Kidney tubule cell (primary cell): Measurements from ENCODE around the gene NRXN3.
A peak's percentile ranks its signal among the peaks of the same experiment; 100 is the strongest.
"Not testable (repeated sequence)": the region's sequence is repeated elsewhere in the genome, so short reads cannot be mapped to it uniquely, and the experiment has no call there.

Experiments
- DNase-seq: peaks from one replicate; pipeline ENCODE4 v3.0.0-alpha.2; 2018; ENCODE audit warnings: low spot score

The NRXN3 gene

DNA sequence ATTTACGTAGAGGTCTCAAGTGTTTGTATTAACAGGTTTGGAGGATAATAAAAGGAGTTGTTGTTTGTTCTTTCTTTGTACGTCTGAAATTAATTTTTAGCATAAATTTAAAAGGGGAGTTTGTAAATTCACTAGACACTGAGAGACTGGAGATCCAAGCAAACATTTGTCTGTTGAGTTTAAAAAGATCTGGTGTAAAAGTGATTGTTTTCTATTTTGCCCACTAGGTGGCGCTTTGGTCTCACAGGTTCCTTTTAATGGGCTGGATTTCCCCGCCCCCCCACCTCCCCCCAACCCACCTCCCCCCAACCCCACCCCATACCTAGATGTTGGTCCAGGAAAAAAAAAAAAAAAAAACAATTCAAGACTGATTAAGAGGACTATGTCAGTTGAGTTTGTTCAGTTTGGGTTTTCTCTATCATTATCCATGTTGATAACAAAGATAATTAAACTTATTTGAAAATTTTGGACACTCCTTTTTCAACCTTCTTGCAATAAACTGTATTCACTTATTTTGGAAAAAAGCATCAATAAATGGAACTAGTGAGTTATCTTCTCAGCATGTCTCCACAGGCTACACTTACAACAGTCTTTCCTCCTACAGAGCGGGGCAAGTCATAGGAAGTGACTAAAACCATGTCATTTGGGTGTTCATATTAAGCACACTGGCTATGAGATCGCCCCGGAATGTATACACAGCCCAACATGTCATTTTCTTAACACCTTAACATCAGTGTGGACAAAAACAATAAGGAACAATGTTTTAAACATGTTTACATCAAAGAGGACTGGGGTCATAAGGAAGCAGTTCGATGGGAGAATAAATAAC lies 841.1 kb downstream of the NRXN3 start:
- DNase-seq, result peak; percentile 81

DNA sequence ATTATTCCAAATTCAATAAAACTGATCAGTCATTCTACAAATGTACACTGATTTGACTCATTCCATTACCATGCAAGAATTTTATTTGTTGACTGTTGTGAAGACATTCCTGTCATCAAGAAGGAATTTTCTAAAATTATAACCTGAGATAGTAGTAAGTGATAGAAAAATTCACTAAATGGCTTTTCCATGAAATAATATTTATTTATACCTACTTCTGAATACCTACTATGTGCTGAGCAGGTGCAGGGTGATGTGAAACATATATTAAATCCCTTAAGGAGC lies 841.7 kb downstream of the NRXN3 start:
- DNase-seq, result no peak

GRCh38 chr14:79016828-79017505 lies 846.8 kb downstream of the NRXN3 start:
- peak; percentile 91 for DNase-seq

GRCh38 chr14:79017561-79017960 lies 847.4 kb downstream of the NRXN3 start:
- no peak for DNase-seq

GRCh38 chr14:79018836-79019235 lies 848.7 kb downstream of the NRXN3 start:
- DNase-seq, result peak; percentile 66

DNA sequence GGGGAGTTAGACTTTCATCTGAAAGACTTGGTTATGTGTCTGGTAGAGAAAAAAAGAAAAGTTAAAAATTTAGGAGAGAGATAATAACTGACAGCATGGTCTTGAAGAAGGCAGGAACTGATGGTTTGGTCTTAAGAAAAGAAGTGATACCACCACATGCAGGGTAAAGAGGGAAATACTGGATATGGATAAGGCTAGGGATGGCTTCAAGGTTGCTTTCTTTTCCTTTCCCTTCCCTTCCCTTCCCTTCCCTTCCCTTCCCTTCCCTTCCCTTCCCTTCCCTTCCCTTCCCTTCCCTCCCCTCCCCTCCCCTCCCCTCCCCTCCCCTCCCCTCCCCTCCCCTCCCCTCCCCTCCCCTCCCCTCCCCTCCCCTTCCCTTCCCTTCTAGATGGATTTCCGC lies 849.7 kb downstream of the NRXN3 start:
- DNase-seq, result not testable (repeated sequence)

- no peak for DNase-seq
These were observed 851.6 kb downstream of the NRXN3 start for GRCh38 chr14:79021766-79022165.

DNA sequence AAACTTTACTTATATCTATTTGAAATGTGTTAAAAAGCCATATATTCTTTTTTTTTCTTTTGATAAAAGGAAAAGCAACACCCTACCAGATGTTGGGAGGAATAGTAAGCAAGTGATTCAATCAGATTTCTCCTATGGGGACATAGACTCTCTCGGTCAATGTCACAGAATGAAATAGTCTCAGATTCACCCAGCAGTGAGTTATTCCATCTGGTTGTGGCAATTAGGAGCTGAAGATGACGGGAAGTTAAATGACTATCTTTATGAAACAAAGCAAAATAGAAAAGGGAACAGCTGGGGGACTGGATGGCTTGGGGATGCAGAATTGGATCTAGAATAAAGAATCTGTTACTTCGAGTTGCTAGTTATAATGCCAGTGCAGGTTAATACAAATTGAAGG lies 857.0 kb downstream of the NRXN3 start:
- no peak for DNase-seq

DNA sequence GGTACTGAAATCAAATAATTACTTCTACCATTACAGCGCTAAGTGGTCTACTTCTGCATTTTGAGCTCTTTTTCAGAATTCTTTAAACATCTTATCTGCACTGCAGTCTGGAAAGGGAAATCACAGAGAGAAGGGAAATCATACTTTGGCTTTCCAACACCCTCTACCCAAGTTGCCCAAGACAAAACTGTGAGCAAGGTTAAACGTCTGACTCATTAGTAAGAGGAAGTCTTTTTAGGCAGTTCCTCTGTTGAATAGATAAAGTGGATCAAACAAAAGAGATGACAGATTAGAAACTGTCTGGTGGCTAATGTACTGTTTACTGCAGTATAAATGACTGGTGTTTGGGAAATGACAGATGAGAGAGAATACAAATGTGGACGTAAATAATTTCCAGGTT lies 858.1 kb downstream of the NRXN3 start:
- no peak for DNase-seq

DNA sequence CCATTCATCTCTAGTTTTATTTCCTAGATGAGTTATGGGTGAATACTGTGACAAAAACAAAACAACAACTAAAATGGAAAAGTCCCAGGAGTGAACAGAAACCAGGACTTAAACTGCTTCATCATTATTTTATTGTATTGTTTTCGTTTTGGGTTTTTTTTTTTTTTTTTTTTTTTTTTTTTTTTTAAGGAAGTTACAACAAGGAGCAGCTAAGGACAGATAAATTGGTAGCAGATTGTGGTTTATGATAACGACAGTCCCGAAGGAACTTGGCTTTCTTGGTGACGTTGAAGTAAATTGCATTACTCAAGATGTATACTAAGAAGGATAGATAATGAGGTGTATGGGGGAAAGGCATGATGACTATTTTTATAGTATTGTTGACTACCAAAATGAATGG lies 866.3 kb downstream of the NRXN3 start:
- DNase-seq, result no peak

GRCh38 chr14:79037106-79037505 lies 866.9 kb downstream of the NRXN3 start:
- DNase-seq, result no peak

DNA sequence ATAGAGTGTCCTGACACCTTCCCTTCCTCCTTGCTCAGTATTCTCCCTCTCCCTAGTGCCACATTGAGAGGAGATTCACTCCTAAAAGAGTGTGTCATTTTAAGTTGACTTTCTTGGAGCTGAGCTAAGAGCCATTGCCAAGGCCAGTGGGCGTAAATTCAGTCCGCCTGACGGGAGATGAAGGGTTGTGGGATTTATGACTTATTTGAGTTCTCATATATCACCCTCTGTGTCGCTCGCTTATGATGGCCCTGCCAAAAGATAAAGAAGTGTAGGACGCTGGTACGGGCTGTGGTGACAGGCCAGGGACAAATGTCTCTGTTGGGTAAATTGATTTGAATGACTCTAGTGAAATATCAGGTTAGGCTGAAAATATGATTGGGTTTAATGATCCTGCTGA lies 867.4 kb downstream of the NRXN3 start:
- no peak for DNase-seq

DNA sequence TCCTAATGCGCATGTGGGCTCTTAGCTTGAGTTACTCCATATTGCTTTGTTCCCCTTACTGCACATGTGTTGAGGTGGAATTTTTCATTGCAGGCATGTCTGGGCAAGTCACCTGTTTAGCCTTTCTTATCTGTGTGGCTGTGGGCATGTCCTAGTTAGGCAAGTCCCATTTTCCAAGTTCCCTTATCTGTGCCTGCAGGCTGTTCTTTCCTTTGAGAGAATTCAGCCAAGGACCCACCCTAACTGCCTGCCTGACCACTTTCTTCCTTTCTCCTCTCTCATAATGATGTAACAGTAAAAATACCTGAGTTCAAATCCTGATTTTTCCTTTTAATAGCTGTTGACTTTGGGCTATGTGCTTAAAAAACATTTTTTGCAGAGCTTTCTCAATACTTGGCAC lies 870.6 kb downstream of the NRXN3 start:
- DNase-seq, result no peak

GRCh38 chr14:79043194-79043889 lies 873.2 kb downstream of the NRXN3 start:
- DNase-seq, result no peak

- DNase-seq, result peak; percentile 93
These were observed 874.9 kb downstream of the NRXN3 start for GRCh38 chr14:79044894-79045624.

GRCh38 chr14:79050787-79051727 lies 880.9 kb downstream of the NRXN3 start:
- peak; percentile 10 for DNase-seq

- no peak for DNase-seq
These were observed 881.6 kb downstream of the NRXN3 start for GRCh38 chr14:79051742-79052141.

GRCh38 chr14:79056879-79057278 lies 886.7 kb downstream of the NRXN3 start:
- no peak for DNase-seq

DNA sequence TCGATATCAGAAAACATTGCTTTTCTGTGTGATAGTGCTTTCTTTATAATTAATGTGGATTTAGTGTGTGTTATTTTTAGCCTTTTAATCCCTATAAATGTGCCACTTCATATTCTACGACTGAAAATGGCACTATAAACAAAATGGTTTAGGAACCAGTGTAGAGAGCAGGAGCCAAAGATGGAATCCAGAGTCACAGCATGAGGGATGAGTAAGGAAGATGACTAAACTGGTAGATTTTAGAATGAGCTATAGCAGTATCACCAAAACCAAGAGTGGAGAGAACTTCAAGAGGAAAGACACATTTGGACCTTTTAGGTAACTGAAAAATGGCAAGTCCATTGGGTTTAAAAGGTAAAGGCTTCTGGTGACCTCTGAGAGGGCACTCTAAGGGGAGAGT lies 887.2 kb downstream of the NRXN3 start:
- no peak for DNase-seq

DNA sequence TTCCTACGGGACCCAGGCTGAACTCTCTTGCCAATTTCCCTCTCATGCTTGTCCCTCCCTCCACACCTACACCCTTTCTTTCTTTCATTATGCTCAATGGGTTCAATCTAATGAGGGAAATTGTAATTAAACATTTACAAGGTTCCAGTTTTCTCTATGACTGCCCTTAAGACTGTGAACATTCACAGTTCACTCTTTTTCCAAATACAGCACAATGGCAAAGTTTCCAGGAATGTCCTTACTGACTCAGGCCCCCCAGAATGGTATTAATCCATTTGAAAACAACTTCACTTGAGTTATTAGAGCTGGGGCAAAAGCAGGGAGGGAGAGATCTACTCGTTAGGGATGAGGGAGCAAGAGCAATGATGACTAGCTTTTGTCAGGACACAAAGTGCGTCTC lies 892.1 kb downstream of the NRXN3 start:
- peak; percentile 17 for DNase-seq

GRCh38 chr14:79064214-79064613 lies 894.0 kb downstream of the NRXN3 start:
- no peak for DNase-seq
